Pancreas (tissue), 10 donors: ENCODE measurements around the gene WIPI1. TPM values are rescaled to one million over a fixed set of nuclear protein-coding genes. Genes with fewer than 3 reads are reported as not detected.
A peak's percentile ranks its signal among the peaks of the same experiment; 100 is the strongest.
"Not testable (repeated sequence)": the region's sequence is repeated elsewhere in the genome, so short reads cannot be mapped to it uniquely, and the experiment has no call there.

Experiments used
- ATAC-seq, 4 donors: fragments of 200-7000 bp; cut with Tn5 transposase; one replicate each; pipeline versions ENCODE4 v1.8.0 to v1.9.1; 2020; ENCODE audit warnings: mild to moderate bottlenecking in 4 of 4, moderate library complexity in 4 of 4
- DNase-seq, 6 donors: peaks; one replicate each; pipeline ENCODE4 v3.0.0-alpha.2; 2020
- FAIRE-seq: peaks from 2 replicates; lab custom pipeline; 2012; peaks lifted over from hg19 to GRCh38; lab: Jason Lieb, UNC
- H3K27ac ChIP-seq, 4 donors: fragments of 200-600 bp; sonication (generic); 1 replicate in 3 of 4; 2 replicates in 1 of 4; pipeline versions ENCODE4 v1.5.0 to v1.8.0; 2020
- H3K27me3 ChIP-seq, 4 donors: fragments of 200-600 bp; one replicate each; pipeline ENCODE4 v1.8.0; 2021
- H3K36me3 ChIP-seq, 3 donors: fragments of 200-600 bp; sonication (generic) in 1 of 3; one replicate each; pipeline versions ENCODE4 v1.5.0 to v1.8.0; 2020 to 2021
- H3K4me1 ChIP-seq, 3 donors: fragments of 200-600 bp; one replicate each; pipeline ENCODE4 v1.8.0; 2021
- H3K4me3 ChIP-seq, 4 donors: fragments of 200-600 bp; sonication (generic) in 2 of 4; one replicate each; pipeline versions ENCODE4 v1.5.0 to v1.8.0; 2020 to 2021
- H3K9me3 ChIP-seq, 4 donors: fragments of 200-600 bp; one replicate each; pipeline ENCODE4 v1.8.0; 2021
- CTCF ChIP-seq, 4 donors: fragments of 200-600 bp; sonication (generic) in 3 of 4; IDR thresholded peaks; one replicate each; pipeline versions ENCODE4 v1.5.0 to v1.8.0; 2021; ENCODE audit warnings: antibody characterized with exemption in 4 of 4
- WGBS, 2 donors: extraction: QIAGEN DNeasy Blood & Tissue Kit; methylation state at CpG; one replicate each; pipeline ENCODE4 v1.1.7; 2013; 5-methylcytosine and 5-hydroxymethylcytosine counted together
- intact Hi-C, 3 donors: fragments of 100-400 bp; cut with DNase I; formaldehyde crosslinking; loops; one replicate each; pipeline versions ENCODE4 v1.11.1 to v1.14.2; 2022
- microRNA-seq, 2 donors: library from miRNA; unstranded; fragments of <30 nt; microRNA quantifications; one replicate each; pipeline versions ENCODE4 to v1.1.0, GENCODE V29; 2019 to 2020
- polyA plus RNA-seq, 2 donors: library from polyadenylated mRNA; stranded (reverse); fragments of 200-250 nt; gene quantifications; one replicate each; pipeline ENCODE4 v1.2.3, GENCODE V29; 2013
- total RNA-seq, 6 donors: library from RNA; stranded (reverse); fragmentation: NEBNext Ultra II Directional in 4 of 6; extraction: Animal tissue kit (Norgen Biotek cat#: 25700) in 4 of 6; gene quantifications; one replicate each; pipeline versions ENCODE4 v1.2.1 to v1.2.4, GENCODE V29; 2021 to 2023
- donor health status: healthy with polysubstance abuse.
- donor health status: DM: no; HTN: no; CAD: no; lungs with moderate emphysema.
- donor health status: DM: no; HTN: no; CAD: no.
- donor health status: control.
- donor health status: control.
- donor health status: Bipolar disorder and iron deficiency.
- donor health status: DM: yes; HTN: yes; CAD: no.
- donor health status: DM: no; HTN: no; CAD: no.
- donor health status: DM: no; HTN: no; CAD: no.
- donor health status: DM: yes; HTN: yes; CAD: no.

WIPI1 gene
- total and polyA plus RNA-seq, 8 donors: 14.0 to 32.2 (median 25.4) TPM

GRCh38 chr17:68379177-68379510 lies 78.2 kb downstream of the WIPI1 start:
- intact Hi-C loops: no loop called here
- WGBS, 2 donors: 62% methylated on average over 3 of the region's 3 CpGs

GRCh38 chr17:68378268-68379176 lies 78.8 kb downstream of the WIPI1 start:
- peaks cover 13 to 21% (median 21%) of the 10 kb centered on the region in 3 donors for H3K4me1 ChIP-seq
- DNase-seq (peak; percentile 74 to 91 (median 81)), FAIRE-seq (no peak), ATAC-seq (peak; percentile 88 to 93 (median 90))
- peak overlapping the region in 1 of 4 donors; percentile 20 for H3K4me3 ChIP-seq
- 8 to 10% methylated on average over 21 of the region's 21 CpGs for WGBS, 2 donors
- peak overlapping the region; percentile 74 to 92 (median 84) for H3K27ac ChIP-seq
- H3K27me3 ChIP-seq: no peaks in the 10 kb centered on the region
- H3K9me3 ChIP-seq: no peaks in the 10 kb centered on the region
- TF ChIP-seq CTCF (IDR thresholded peaks at IDR 0.05): no peak
- H3K36me3 ChIP-seq: no peaks in the 10 kb centered on the region
- intact Hi-C loops: no loop called here

More at GRCh38 chr17:68379177-68379510, 78.2 kb downstream of the WIPI1 start:
- DNase-seq (no peak), FAIRE-seq (no peak), ATAC-seq (no peak)
- H3K4me1 ChIP-seq: peaks cover 13 to 21% (median 21%) of the 10 kb centered on the region in 3 donors
- peak overlapping the region; percentile 74 to 92 (median 84) for H3K27ac ChIP-seq
- no peak for TF ChIP-seq CTCF (IDR thresholded peaks at IDR 0.05)
- H3K27me3 ChIP-seq: no peaks in the 10 kb centered on the region
- no peak overlapping the region for H3K4me3 ChIP-seq
- no peaks in the 10 kb centered on the region for H3K36me3 ChIP-seq
- H3K9me3 ChIP-seq: no peaks in the 10 kb centered on the region

GRCh38 chr17:68377771-68378267 lies 79.5 kb downstream of the WIPI1 start:
- Histone ChIP-seq H3K9me3 (no peaks in the 10 kb centered on the region), H3K4me3 (peak overlapping the region in 1 of 4 donors; percentile 20), H3K4me1 (peaks cover 13 to 21% (median 21%) of the 10 kb centered on the region in 3 donors), H3K27me3 (no peaks in the 10 kb centered on the region), H3K36me3 (no peaks in the 10 kb centered on the region), H3K27ac (peak overlapping the region; percentile 74 to 92 (median 84))
- 51 to 54% methylated on average over 8 of the region's 8 CpGs for WGBS, 2 donors
- FAIRE-seq: no peak
- no peak for TF ChIP-seq CTCF (IDR thresholded peaks at IDR 0.05)
- intact Hi-C loops: no loop called here
- peak in 1 of 6 donors; percentile 58 for DNase-seq
- ATAC-seq: no peak

GRCh38 chr17:68376178-68376577 lies 81.1 kb downstream of the WIPI1 start:
- H3K4me1 ChIP-seq: peaks cover 13 to 21% (median 21%) of the 10 kb centered on the region in 3 donors
- H3K27ac ChIP-seq, FAIRE-seq, intact Hi-C loops, H3K27me3 ChIP-seq, H3K4me3 ChIP-seq, H3K36me3 ChIP-seq, ATAC-seq, DNase-seq, H3K9me3 ChIP-seq: not testable (repeated sequence)
- WGBS, 2 donors: 87 to 90% methylated on average over 2 of the region's 2 CpGs

GRCh38 chr17:68375566-68375965 lies 81.7 kb downstream of the WIPI1 start:
- no peak overlapping the region for H3K4me3 ChIP-seq
- ATAC-seq (no peak), FAIRE-seq (no peak), DNase-seq (no peak)
- no peak overlapping the region for H3K27ac ChIP-seq
- H3K9me3 ChIP-seq: no peaks in the 10 kb centered on the region
- no peaks in the 10 kb centered on the region for H3K27me3 ChIP-seq
- intact Hi-C loops: no loop called here
- WGBS, 2 donors: 92 to 97% methylated on average over 8 of the region's 8 CpGs
- TF ChIP-seq CTCF (IDR thresholded peaks at IDR 0.05): no peak
- peaks cover 13 to 21% (median 21%) of the 10 kb centered on the region in 3 donors for H3K4me1 ChIP-seq
- H3K36me3 ChIP-seq: no peaks in the 10 kb centered on the region

Small RNAs within 50 kb of the gene (microRNA-seq; reads per million reads assigned to microRNA genes)
- 0 reads per million in 2 donors for gene MIR635

Other genes with a start within 250 kb of the WIPI1 start
- gene AMZ2, start 209.5 kb downstream of the WIPI1 start, total RNA-seq: 10 to 100 TPM; 21.2 to 34.1 (median 28.2) TPM
- 10 to 100 TPM; 27.7 to 46.0 TPM for gene AMZ2, start 209.5 kb downstream of the WIPI1 start, polyA plus RNA-seq
- gene SLC16A6, start 166.4 kb downstream of the WIPI1 start, total RNA-seq: 1 to 10 TPM in 1 of 6 donors, under 1 TPM in 5; 0.08 to 1.0 (median 0.17) TPM
- under 1 TPM; 0.02 to 0.08 TPM for gene SLC16A6, start 166.4 kb downstream of the WIPI1 start, polyA plus RNA-seq
- gene ARSG, start 166.0 kb downstream of the WIPI1 start, total RNA-seq: 1 to 10 TPM in 4 of 6 donors, under 1 TPM in 2; 0.46 to 2.5 (median 1.4) TPM
- gene ARSG, start 166.0 kb downstream of the WIPI1 start, polyA plus RNA-seq: 1 to 10 TPM in 1 of 2 donors, under 1 TPM in 1; 0.53 to 1.8 TPM
- gene PRKAR1A, start 54.9 kb upstream of the WIPI1 start, total RNA-seq: 100 to 1,000 TPM in 2 of 6 donors, 10 to 100 TPM in 4; 63.5 to 137 (median 82.6) TPM
- 10 to 100 TPM; 22.6 to 72.9 TPM for gene PRKAR1A, start 54.9 kb upstream of the WIPI1 start, polyA plus RNA-seq
- gene FAM20A, start 143.9 kb upstream of the WIPI1 start, total RNA-seq: 1 to 10 TPM in 4 of 6 donors, under 1 TPM in 2; 0.46 to 9.0 (median 1.9) TPM
- 1 to 10 TPM; 5.1 to 8.0 TPM for gene FAM20A, start 143.9 kb upstream of the WIPI1 start, polyA plus RNA-seq